T-cell (primary cell): ENCODE results near the gene STK10. TPM values are rescaled to one million over a fixed set of nuclear protein-coding genes. Genes with fewer than 3 reads are reported as not detected.
"Not testable (repeated sequence)": the region's sequence is repeated elsewhere in the genome, so short reads cannot be mapped to it uniquely, and the experiment has no call there.

ENCODE experiments used
- ATAC-seq, 4 experiments: fragments of 200-7000 bp in 3 of 4; fragments of 150-1000 bp in 1 of 4; cut with Tn5 transposase; replicated peaks in 1 of 4; 1 replicate in 3 of 4; 2 replicates in 1 of 4; pipeline ENCODE4 v1.10.0; 2021; ENCODE audit warnings: moderate library complexity in 3 of 4, mild to moderate bottlenecking in 2 of 4, moderate number of reproducible peaks in 1 of 4
- CTCF ChIA-PET, 2 donors: fragments of 300-600 bp; sonication (Branson Sonifier 250); formaldehyde crosslinking; loops; one replicate each; lab custom pipeline; 2022; ENCODE audit warnings: antibody characterized with exemption in 2 of 2; lab: Charles Lee
- POLR2A ChIA-PET, 2 donors: fragments of 300-600 bp; sonication (Branson Sonifier 250); formaldehyde crosslinking; loops; one replicate each; lab custom pipeline; 2022; ENCODE audit warnings: antibody characterized with exemption in 2 of 2; lab: Charles Lee
- DNase-seq, 35 experiments: peaks; one replicate each; pipeline versions ENCODE4 v3.0.0 to v3.0.0-alpha.2; 2013 to 2023
- H3K27ac ChIP-seq: one replicate; pipeline ENCODE4 v1.5.1; 2013; ENCODE audit warnings: low read length
- H3K27me3 ChIP-seq, 2 experiments: replicated peaks in 1 of 2; 1 replicate in 1 of 2; 2 replicates in 1 of 2; pipeline versions ENCODE4 v1.6.1 to v1.7.0; 2013; ENCODE audit warnings: low read length in 1 of 2, mixed read lengths in 1 of 2; ENCODE audit not compliant: control insufficient read depth in 2 of 2, insufficient read depth in 2 of 2; ENCODE audit errors: extremely low read depth in 1 of 2
- H3K36me3 ChIP-seq, 2 donors: 1 replicate in 1 of 2; 2 replicates in 1 of 2; pipeline versions ENCODE4 v1.6.1 to v1.7.0; 2013; ENCODE audit warnings: low read length in 1 of 2; ENCODE audit not compliant: control insufficient read depth in 2 of 2, insufficient read depth in 1 of 2; ENCODE audit errors: extremely low read depth in 1 of 2
- H3K4me1 ChIP-seq, 2 experiments: 1 replicate in 1 of 2; 2 replicates in 1 of 2; pipeline versions ENCODE4 v1.6.1 to v1.7.0; 2013; ENCODE audit warnings: low read length in 2 of 2, mixed read lengths in 1 of 2; ENCODE audit not compliant: insufficient read depth in 2 of 2, control insufficient read depth in 1 of 2; ENCODE audit errors: extremely low read depth in 1 of 2
- H3K4me3 ChIP-seq, 2 donors: 1 replicate in 1 of 2; 2 replicates in 1 of 2; pipeline versions ENCODE4 v1.5.1 to v1.7.0; 2013; ENCODE audit warnings: mild to moderate bottlenecking in 2 of 2, low read length in 1 of 2, moderate library complexity in 1 of 2; ENCODE audit not compliant: control insufficient read depth in 1 of 2; ENCODE audit errors: extremely low read depth in 1 of 2
- H3K9me3 ChIP-seq: 2 replicates; pipeline ENCODE4 v1.7.0; 2013
- H3K27ac Mint-ChIP-seq, 2 donors: one replicate each; pipeline ENCODE4 v1.8.0; 2020 to 2021; ENCODE audit warnings: mild to moderate bottlenecking in 2 of 2, mixed read lengths in 2 of 2
- H3K27me3 Mint-ChIP-seq, 2 donors: one replicate each; pipeline ENCODE4 v1.8.0; 2021 to 2022; ENCODE audit warnings: mixed read lengths in 2 of 2
- H3K36me3 Mint-ChIP-seq: one replicate; pipeline ENCODE4 v1.8.0; 2021; ENCODE audit warnings: mixed read lengths
- H3K4me1 Mint-ChIP-seq, 3 donors: one replicate each; pipeline ENCODE4 v1.8.0; 2020 to 2022; ENCODE audit warnings: mixed read lengths in 3 of 3, mild to moderate bottlenecking in 1 of 3
- H3K4me3 Mint-ChIP-seq, 3 donors: one replicate each; pipeline ENCODE4 v1.8.0; 2020 to 2022; ENCODE audit warnings: mild to moderate bottlenecking in 3 of 3, mixed read lengths in 3 of 3, moderate library complexity in 3 of 3
- H3K9me3 Mint-ChIP-seq, 3 donors: one replicate each; pipeline ENCODE4 v1.8.0; 2020 to 2022; ENCODE audit warnings: mixed read lengths in 3 of 3
- WGBS: methylation state at CpG from one replicate; pipeline ENCODE4 v1.1.5; 2013; ENCODE audit warnings: missing lambda C conversion rate; ENCODE audit not compliant: insufficient coverage; 5-methylcytosine and 5-hydroxymethylcytosine counted together
- total RNA-seq, 35 experiments: library from RNA in 6 of 35; stranded (reverse) in 6 of 35; fragments of 120-200 nt in 1 of 35; gene quantifications; one replicate each; pipeline versions ENCODE4 v1.2.1 to v1.2.4 and lab custom pipeline; 2013 to 2026

The STK10 gene
- total RNA-seq, 5 donors from 2014 or later (not counting 1 experiment from before 2014, with no cell fraction given) = 305 to 437 (median 331) TPM

GRCh38 chr5:172031894-172032461, 156.0 kb downstream of the STK10 start:
- Histone ChIP-seq H3K4me3 (no peak overlapping the region), H3K27ac (no peak overlapping the region), H3K27me3 (peaks cover 0 to 4% of the 10 kb centered on the region in 2 experiments), H3K4me1 (peaks cover 0 to 3% of the 10 kb centered on the region in 2 experiments), H3K9me3 (no peaks in the 10 kb centered on the region), H3K36me3 (peaks cover 0 to 2% of the 10 kb centered on the region in 2 donors)
- peaks cover 0 to 6% (median 0%) of the 10 kb centered on the region in 3 donors for H3K9me3 Mint-ChIP-seq
- H3K27ac Mint-ChIP-seq = no peak overlapping the region
- H3K4me3 Mint-ChIP-seq = no peak overlapping the region
- ChIA-PET CTCF (no interaction called here), POLR2A (interaction anchor here in 1 of 2 donors (0.6 kb wide), 1 partner anchor 51 kb away, joined by 4 read pairs; no protein-coding TSS in a partner anchor)
- peaks cover 4 to 9% (median 7%) of the 10 kb centered on the region in 3 donors for H3K4me1 Mint-ChIP-seq
- no peaks in the 10 kb centered on the region for H3K27me3 Mint-ChIP-seq
- DNase-seq (no peak), ATAC-seq (no peak)
- WGBS = 100% methylated on average over 3 of the region's 4 CpGs
- peaks cover 29% of the 10 kb centered on the region for H3K36me3 Mint-ChIP-seq

DNA sequence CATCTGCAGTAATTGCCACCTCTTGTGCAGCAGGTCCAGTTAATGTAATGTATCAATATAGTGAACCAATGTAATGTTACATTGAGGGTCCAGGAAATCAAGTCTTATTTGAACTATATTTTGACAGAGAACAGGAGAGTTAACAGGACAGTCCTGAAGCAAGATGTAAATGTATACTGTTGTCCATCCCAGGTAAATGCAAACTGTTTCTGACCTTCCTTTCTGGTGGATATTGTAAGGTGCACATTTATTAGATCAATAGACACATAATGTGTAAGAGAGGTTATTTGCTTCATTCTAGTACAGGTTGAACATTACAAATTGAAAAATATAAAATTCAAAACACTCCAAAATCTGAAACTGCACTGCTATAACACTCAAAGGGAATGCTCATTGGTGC, 158.1 kb downstream of the STK10 start:
- ATAC-seq (no peak), DNase-seq (no peak)
- CTCF ChIA-PET = no interaction called here
- H3K4me1 Mint-ChIP-seq = peaks cover 0 to 4% (median 3%) of the 10 kb centered on the region in 3 donors
- H3K4me3 Mint-ChIP-seq = no peak overlapping the region
- H3K36me3 ChIP-seq = peaks cover 0 to 2% of the 10 kb centered on the region in 2 donors
- H3K27ac Mint-ChIP-seq = no peak overlapping the region
- no peaks in the 10 kb centered on the region for H3K4me1 ChIP-seq
- POLR2A ChIA-PET = interaction anchor here in 1 of 2 donors (0.7 kb wide), 1 partner anchor 201 kb away, joined by 3 read pairs; no protein-coding TSS in a partner anchor
- H3K36me3 Mint-ChIP-seq = peaks cover 29% of the 10 kb centered on the region
- H3K9me3 Mint-ChIP-seq = peaks cover 0 to 6% (median 0%) of the 10 kb centered on the region in 3 donors
- H3K27me3 Mint-ChIP-seq = no peaks in the 10 kb centered on the region
- H3K27me3 ChIP-seq = peaks cover 0 to 4% of the 10 kb centered on the region in 2 experiments
- no peaks in the 10 kb centered on the region for H3K9me3 ChIP-seq
- no peak overlapping the region for H3K27ac ChIP-seq
- no peak overlapping the region for H3K4me3 ChIP-seq

GRCh38 chr5:172028167-172028566, 159.9 kb downstream of the STK10 start:
- peaks cover 0 to 2% of the 10 kb centered on the region in 2 donors for H3K36me3 ChIP-seq
- H3K9me3 Mint-ChIP-seq = peaks cover 0 to 6% (median 0%) of the 10 kb centered on the region in 3 donors
- H3K4me3 Mint-ChIP-seq = no peak overlapping the region
- H3K27ac Mint-ChIP-seq = no peak overlapping the region
- H3K4me3 ChIP-seq = no peak overlapping the region
- H3K9me3 ChIP-seq = no peaks in the 10 kb centered on the region
- no peak overlapping the region for H3K27ac ChIP-seq
- H3K4me1 ChIP-seq = no peaks in the 10 kb centered on the region
- H3K4me1 Mint-ChIP-seq = no peaks in the 10 kb centered on the region
- DNase-seq (no peak), ATAC-seq (no peak)
- H3K36me3 Mint-ChIP-seq = peaks cover 25% of the 10 kb centered on the region
- POLR2A ChIA-PET = no interaction called here
- no CpG with 5 or more reads among the region's 4 CpGs for WGBS
- H3K27me3 ChIP-seq = peaks cover 0 to 4% of the 10 kb centered on the region in 2 experiments
- CTCF ChIA-PET = no interaction called here
- H3K27me3 Mint-ChIP-seq = no peaks in the 10 kb centered on the region

DNA sequence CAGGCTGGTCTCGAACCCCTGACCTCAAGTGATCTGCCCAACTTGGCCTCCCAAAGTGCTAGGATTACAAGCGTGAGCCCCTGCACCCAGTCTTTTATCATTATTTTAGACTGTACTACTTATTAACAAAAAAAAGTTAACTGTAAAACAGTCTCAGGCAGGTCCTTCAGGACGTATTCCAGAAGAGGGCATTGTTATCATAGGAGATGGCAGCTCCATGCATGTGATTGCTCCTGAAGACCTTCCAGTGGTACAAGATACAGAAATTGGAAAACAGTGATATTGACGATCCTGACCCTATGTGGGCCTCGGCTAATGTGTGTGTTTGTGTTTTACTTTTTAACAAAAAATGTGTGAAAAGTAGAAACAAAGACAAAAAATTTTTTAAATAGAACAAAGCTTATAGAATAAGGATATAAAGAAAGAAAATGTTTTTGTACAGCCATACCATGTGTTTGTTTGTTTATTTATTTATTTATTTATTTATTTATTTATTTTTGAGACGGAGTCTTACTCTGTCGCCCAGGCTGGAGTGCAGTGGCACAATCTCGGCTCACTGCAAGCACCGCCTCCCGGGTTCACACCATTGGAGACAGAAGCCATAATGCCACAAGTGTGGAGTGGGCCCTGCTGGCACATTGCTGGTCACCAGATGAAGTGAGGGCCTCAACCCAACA, 167.8 kb downstream of the STK10 start:
- H3K4me1 ChIP-seq, DNase-seq, CTCF ChIA-PET, H3K4me1 Mint-ChIP-seq, H3K9me3 Mint-ChIP-seq, ATAC-seq, H3K9me3 ChIP-seq, H3K4me3 Mint-ChIP-seq, H3K36me3 Mint-ChIP-seq, H3K4me3 ChIP-seq, H3K36me3 ChIP-seq, H3K27me3 Mint-ChIP-seq, H3K27ac ChIP-seq, H3K27me3 ChIP-seq, H3K27ac Mint-ChIP-seq: not testable (repeated sequence)
- POLR2A ChIA-PET = interaction anchor here in 1 of 2 donors (0.6 kb wide), 1 partner anchor 834 kb away, joined by 3 read pairs; no protein-coding TSS in a partner anchor
- WGBS = 100% methylated on average over 2 of the region's 10 CpGs

DNA sequence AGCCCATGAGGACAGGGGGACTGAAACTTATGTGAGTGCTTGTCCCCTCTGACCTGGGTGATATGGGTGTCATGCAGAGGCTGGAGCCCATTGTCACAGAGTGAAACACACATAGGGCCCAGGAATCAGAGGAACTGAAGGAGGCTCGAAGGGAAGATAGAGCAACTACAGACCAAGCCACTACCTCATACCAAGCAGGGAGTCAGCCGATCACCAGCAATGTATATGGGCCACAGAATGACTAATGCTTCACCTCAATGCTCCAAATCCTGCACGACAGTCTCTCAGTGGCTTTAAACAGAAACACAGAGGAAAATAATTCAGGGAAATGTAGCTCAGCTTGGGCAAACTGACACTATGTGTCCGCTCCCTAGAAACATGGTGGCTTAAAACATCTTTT, 172.7 kb downstream of the STK10 start:
- Histone ChIP-seq H3K4me1 (no peaks in the 10 kb centered on the region), H3K27ac (no peak overlapping the region), H3K27me3 (no peaks in the 10 kb centered on the region), H3K36me3 (no peaks in the 10 kb centered on the region), H3K4me3 (no peak overlapping the region), H3K9me3 (no peaks in the 10 kb centered on the region)
- no peaks in the 10 kb centered on the region for H3K4me1 Mint-ChIP-seq
- ChIA-PET CTCF (no interaction called here), POLR2A (no interaction called here)
- no peaks in the 10 kb centered on the region for H3K9me3 Mint-ChIP-seq
- DNase-seq (no peak), ATAC-seq (no peak)
- no peak overlapping the region for H3K4me3 Mint-ChIP-seq
- H3K36me3 Mint-ChIP-seq = no peaks in the 10 kb centered on the region
- H3K27me3 Mint-ChIP-seq = no peaks in the 10 kb centered on the region
- H3K27ac Mint-ChIP-seq = no peak overlapping the region
- 90% methylated on average over 2 of the region's 4 CpGs for WGBS

- no peak overlapping the region for H3K4me3 Mint-ChIP-seq
- Histone ChIP-seq H3K9me3 (no peaks in the 10 kb centered on the region), H3K27ac (no peak overlapping the region), H3K4me3 (no peak overlapping the region), H3K27me3 (no peaks in the 10 kb centered on the region), H3K4me1 (peaks cover 6 to 16% of the 10 kb centered on the region in 2 experiments), H3K36me3 (no peaks in the 10 kb centered on the region)
- WGBS = 100% methylated on average over 1 of the region's 2 CpGs
- H3K27me3 Mint-ChIP-seq = no peaks in the 10 kb centered on the region
- no peaks in the 10 kb centered on the region for H3K9me3 Mint-ChIP-seq
- ChIA-PET CTCF (no interaction called here), POLR2A (no interaction called here)
- H3K4me1 Mint-ChIP-seq = peaks cover 20 to 27% (median 24%) of the 10 kb centered on the region in 3 donors
- no peak for ATAC-seq
- no peak for DNase-seq
- no peak overlapping the region for H3K27ac Mint-ChIP-seq
- no peaks in the 10 kb centered on the region for H3K36me3 Mint-ChIP-seq
Observed at GRCh38 chr5:172010278-172010677, 177.7 kb downstream of the STK10 start.
